HUES48 (cell line): ENCODE measurements around the gene TFAP2E.

Experiments used
- H3K27ac ChIP-seq: one replicate; pipeline ENCODE4 v1.7.0; 2013; ENCODE audit warnings: low read depth, low read length, inconsistent platforms
- H3K27me3 ChIP-seq: 2 replicates; pipeline ENCODE4 v1.6.1; 2013; ENCODE audit warnings: mild to moderate bottlenecking, low read length; ENCODE audit not compliant: control insufficient read depth, insufficient read depth
- H3K36me3 ChIP-seq: 2 replicates; pipeline ENCODE4 v1.6.1; 2013; ENCODE audit warnings: low read length; ENCODE audit not compliant: control insufficient read depth, insufficient read depth
- H3K4me1 ChIP-seq: 2 replicates; pipeline ENCODE4 v1.6.1; 2013; ENCODE audit warnings: mild to moderate bottlenecking, low read length; ENCODE audit not compliant: control insufficient read depth, insufficient read depth
- H3K4me3 ChIP-seq: 2 replicates; pipeline ENCODE4 v1.5.1; 2013; ENCODE audit warnings: mild to moderate bottlenecking, low read depth, low read length
- H3K9ac ChIP-seq: 2 replicates; pipeline ENCODE4 v1.6.1; 2013; ENCODE audit warnings: mild to moderate bottlenecking, low read depth, low read length, moderate library complexity
- H3K9me3 ChIP-seq: 2 replicates; pipeline ENCODE4 v1.6.1; 2013; ENCODE audit warnings: low read length; ENCODE audit not compliant: control insufficient read depth, insufficient read depth

TFAP2E gene

DNA sequence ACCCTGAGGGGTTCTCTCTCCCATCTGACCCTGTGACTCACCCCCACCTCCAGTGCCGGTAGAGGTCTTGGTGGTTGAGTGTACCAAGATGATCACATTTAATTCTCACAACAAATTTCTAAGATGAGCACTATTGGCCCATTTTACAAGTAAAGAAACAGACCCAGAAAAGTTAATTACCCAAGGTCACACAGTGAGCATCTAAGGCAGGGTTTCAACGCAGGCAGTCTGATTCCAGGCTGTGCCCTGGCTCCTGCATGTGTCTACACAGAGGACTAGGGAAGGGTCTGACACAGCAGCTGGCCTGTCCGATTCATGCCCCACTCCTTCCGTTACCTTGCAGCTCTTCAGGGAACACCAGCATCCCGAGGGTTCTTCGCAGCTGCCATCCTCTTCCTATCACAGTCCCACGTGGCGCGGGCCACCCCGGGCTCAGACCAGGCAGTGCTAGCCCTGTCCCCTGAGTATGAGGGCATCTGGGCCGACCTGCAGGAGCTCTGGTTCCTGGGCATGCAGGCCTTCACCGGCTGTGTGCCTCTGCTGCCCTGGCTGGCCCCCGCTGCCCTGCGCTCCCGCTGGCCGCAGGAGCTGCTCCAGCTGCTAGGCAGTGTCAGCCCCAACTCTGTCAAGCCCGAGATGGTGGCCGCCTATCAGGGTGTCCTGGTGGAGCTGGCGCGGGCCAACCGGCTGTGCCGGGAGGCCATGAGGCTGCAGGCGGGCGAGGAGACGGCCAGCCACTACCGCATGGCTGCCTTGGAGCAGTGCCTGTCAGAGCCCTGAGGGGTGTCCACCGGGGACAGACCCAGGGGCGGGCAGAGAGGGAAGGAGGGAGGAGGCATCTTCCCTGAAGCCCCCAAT, 8.0 kb upstream of the TFAP2E start:
- Histone ChIP-seq H3K9me3 (no peaks in the 10 kb centered on the region), H3K4me3 (no peak overlapping the region), H3K27ac (no peak overlapping the region), H3K9ac (no peak overlapping the region), H3K27me3 (peaks cover 13% of the 10 kb centered on the region), H3K36me3 (peaks cover 60% of the 10 kb centered on the region), H3K4me1 (no peaks in the 10 kb centered on the region)

DNA sequence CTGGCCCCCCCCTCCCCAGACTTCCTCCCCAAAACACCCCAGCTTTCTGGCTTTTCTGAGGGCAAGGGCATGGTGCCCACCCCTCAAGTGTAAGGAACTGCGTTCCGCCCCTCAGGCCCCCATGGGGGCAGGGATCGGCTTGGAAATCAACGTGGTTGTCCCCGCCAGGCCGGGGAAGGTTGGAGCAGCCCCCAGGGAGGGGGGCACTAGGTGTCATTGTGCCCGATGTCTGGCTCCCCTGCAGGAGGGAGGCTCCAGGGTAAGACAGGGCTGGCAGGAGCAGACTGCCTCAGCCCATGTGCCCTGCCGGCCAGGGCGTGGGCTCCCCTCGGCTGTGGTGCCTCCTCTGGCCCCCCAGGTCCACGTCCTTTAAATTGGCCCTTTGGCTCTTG, 7.4 kb upstream of the TFAP2E start:
- no peaks in the 10 kb centered on the region for H3K4me1 ChIP-seq
- H3K4me3 ChIP-seq = no peak overlapping the region
- no peak overlapping the region for H3K9ac ChIP-seq
- H3K27ac ChIP-seq = no peak overlapping the region
- peaks cover 54% of the 10 kb centered on the region for H3K36me3 ChIP-seq
- peaks cover 20% of the 10 kb centered on the region for H3K27me3 ChIP-seq
- H3K9me3 ChIP-seq = no peaks in the 10 kb centered on the region

GRCh38 chr1:35567947-35568558, 5.1 kb upstream of the TFAP2E start:
- peaks cover 31% of the 10 kb centered on the region for H3K36me3 ChIP-seq
- no peak overlapping the region for H3K4me3 ChIP-seq
- H3K4me1 ChIP-seq = peaks cover 4% of the 10 kb centered on the region; the same call in 1 of the 2 replicates
- H3K27ac ChIP-seq = no peak overlapping the region
- H3K9me3 ChIP-seq = no peaks in the 10 kb centered on the region
- H3K9ac ChIP-seq = no peak overlapping the region
- H3K27me3 ChIP-seq = peaks cover 43% of the 10 kb centered on the region

- Histone ChIP-seq H3K4me1 (peaks cover 4% of the 10 kb centered on the region; the same call in 1 of the 2 replicates), H3K9me3 (no peaks in the 10 kb centered on the region), H3K9ac (no peak overlapping the region), H3K27ac (no peak overlapping the region), H3K4me3 (no peak overlapping the region), H3K27me3 (peaks cover 52% of the 10 kb centered on the region), H3K36me3 (peaks cover 22% of the 10 kb centered on the region)
Measured at GRCh38 chr1:35568975-35569395, 4.1 kb upstream of the TFAP2E start.

DNA sequence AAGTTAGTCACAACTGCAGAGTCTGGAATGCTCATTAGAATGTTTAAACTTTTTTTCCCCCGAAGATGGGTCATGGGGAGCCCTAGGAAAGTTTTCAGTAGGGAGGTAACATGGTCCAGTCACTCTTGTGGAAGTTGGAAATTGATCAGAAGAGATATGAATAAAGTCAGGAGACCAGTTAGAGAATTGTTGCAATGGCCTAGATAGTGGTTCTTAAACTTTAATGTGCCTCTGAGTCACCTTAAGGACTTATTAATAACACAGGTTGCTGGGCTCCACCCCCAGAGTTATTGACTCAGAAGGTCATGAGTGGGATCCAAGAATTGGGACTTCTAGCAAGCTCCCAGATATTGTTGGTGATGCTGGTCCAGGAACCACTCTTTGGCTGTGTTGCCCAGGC, 3.2 kb upstream of the TFAP2E start:
- Histone ChIP-seq H3K9ac (no peak overlapping the region), H3K27ac (no peak overlapping the region), H3K9me3 (no peaks in the 10 kb centered on the region), H3K4me1 (peaks cover 8% of the 10 kb centered on the region; the same call in 1 of the 2 replicates), H3K27me3 (peaks cover 62% of the 10 kb centered on the region), H3K4me3 (no peak overlapping the region), H3K36me3 (peaks cover 15% of the 10 kb centered on the region)

DNA sequence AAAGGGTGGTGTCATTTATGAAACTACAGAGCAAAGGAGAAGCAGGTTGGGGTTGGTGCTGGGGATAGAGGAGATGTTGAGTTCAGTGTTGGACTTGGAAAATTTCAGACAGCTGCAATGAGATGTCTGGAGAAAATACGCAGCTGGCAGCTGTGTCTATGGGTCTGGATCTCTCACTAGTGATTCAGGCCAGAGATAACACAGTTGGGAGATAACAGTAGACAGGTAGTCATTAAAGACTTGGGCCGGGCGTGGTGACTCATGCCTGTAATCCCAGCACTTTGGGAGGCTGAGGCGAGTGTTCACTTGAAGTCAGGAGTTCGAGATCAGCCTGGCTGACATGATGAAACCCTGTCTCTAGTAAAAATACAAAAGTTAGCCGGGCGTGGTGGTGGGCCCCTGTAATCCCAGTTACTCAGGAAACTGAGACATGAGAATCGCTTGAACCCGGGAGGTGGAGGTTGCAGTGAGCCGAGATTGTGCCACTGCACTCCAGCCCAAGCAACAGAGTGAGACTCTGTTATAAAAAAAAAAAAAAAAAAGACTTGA, 2.5 kb upstream of the TFAP2E start:
- Histone ChIP-seq H3K4me3 (no peak overlapping the region), H3K27me3 (peaks cover 69% of the 10 kb centered on the region), H3K9me3 (no peaks in the 10 kb centered on the region), H3K27ac (no peak overlapping the region), H3K4me1 (peaks cover 12% of the 10 kb centered on the region), H3K9ac (no peak overlapping the region), H3K36me3 (peaks cover 10% of the 10 kb centered on the region)

DNA sequence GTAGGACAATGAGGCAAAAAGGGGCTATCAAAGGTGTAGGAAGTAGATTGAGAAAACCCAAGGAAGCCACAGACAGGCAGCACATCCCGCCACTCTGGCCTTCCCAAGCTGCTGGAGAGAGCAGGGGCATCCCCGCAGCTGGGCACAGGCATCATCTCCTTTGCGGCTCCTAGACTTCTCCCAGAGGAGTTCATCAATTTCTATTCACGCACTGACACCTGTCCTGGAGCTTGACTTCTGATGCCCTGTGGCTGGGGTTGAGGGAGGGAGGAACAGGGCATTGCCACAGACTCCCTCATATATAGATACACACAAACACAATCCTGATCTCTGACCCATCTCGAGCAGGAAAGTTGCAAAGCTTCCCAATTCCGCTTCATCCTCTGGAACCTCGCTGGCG, 1.9 kb upstream of the TFAP2E start:
- no peaks in the 10 kb centered on the region for H3K9me3 ChIP-seq
- no peak overlapping the region for H3K4me3 ChIP-seq
- H3K4me1 ChIP-seq = peaks cover 18% of the 10 kb centered on the region
- no peak overlapping the region for H3K9ac ChIP-seq
- H3K27me3 ChIP-seq = peaks cover 75% of the 10 kb centered on the region
- H3K36me3 ChIP-seq = 0 out of 2 replicates have a peak, but pooled peaks cover 6% of the 10 kb centered on the region
- no peak overlapping the region for H3K27ac ChIP-seq

DNA sequence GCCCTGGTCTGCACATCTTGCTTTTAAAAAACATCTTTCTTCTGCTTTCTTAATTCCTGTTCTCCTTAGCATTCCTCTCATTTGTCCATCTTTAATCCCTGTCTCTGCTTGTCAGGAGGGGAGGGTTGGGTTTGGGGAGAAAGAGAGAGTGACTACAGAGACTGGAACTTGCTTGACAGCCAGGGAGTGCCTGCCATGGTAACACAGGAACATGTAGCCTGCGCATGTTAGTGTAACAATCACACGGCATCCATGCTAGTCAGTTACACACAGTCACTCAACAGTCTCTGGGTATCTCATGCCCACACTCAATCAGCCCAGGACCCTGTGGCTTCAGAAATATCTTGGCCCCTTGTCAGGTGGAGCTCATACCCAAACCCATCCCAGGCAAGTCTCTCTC, 818 bp upstream of the TFAP2E start:
- Histone ChIP-seq H3K27me3 (peaks cover 85% of the 10 kb centered on the region), H3K27ac (no peak overlapping the region), H3K9ac (no peak overlapping the region), H3K9me3 (no peaks in the 10 kb centered on the region), H3K4me1 (peaks cover 21% of the 10 kb centered on the region), H3K4me3 (no peak overlapping the region), H3K36me3 (no peaks in the 10 kb centered on the region)

DNA sequence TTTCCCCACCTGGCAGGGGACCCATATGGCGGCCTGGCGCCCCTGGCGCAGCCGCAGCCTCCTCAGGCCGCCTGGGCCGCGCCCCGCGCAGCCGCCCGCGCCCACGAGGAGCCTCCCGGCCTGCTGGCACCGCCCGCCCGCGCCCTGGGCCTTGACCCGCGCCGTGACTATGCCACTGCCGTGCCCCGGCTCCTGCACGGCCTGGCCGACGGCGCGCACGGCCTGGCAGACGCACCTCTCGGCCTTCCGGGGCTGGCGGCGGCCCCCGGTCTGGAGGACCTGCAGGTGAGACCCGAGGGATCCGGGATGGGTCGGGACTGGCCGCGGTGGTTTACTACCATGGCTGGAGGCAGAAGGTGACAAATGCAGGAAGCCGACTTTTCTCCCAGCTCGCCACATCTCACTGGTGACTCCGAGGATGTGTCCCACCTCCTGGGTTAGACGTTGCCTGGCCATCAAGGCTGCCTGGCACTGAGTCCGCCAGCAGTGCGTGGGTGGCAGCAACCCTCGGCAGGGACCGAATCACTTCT, 1.1 kb downstream of the TFAP2E start:
- H3K36me3 ChIP-seq = no peaks in the 10 kb centered on the region
- H3K4me3 ChIP-seq = peak overlapping the region; percentile 69; the same call in 1 of the 2 replicates
- no peak overlapping the region for H3K27ac ChIP-seq
- no peak overlapping the region for H3K9ac ChIP-seq
- H3K9me3 ChIP-seq = no peaks in the 10 kb centered on the region
- H3K4me1 ChIP-seq = peaks cover 21% of the 10 kb centered on the region
- peaks cover 99% of the 10 kb centered on the region for H3K27me3 ChIP-seq

DNA sequence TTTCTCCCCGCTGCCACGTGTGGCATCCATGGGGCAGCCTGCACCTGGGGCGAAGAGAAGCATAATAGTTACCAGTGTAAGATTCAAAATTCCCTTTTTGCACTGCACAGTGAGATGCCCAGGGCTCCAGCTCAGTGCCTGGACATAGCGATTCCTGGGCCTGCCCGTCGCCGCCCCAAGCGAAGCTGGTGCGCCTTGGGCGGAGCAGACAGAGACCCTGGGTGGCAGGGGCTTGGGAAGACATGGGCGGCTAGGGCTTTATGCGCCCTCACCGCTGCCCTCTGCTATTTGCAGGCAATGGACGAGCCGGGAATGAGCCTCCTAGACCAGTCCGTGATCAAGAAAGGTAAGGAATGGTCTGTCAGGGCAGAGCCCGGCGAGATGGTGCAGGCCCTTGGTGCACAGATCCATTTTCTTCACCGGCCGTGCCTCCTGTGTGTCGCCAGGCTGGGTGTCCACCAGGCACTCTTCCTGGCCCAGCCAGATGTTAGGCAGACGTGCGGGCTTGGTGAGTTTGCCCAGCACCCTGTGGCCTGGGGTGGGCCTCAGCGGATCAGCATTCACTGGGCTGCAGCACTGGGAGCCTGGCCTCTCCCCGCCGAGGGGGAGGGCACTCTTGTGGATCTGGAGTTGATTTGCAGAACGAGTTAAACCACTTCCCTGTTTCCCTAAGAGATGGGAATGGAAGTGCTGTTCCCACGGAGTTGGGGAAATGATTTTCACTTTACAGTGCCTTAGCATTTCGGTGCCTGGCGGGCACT, 1.7 kb downstream of the TFAP2E start:
- no peaks in the 10 kb centered on the region for H3K36me3 ChIP-seq
- no peak overlapping the region for H3K9ac ChIP-seq
- H3K4me1 ChIP-seq = peaks cover 21% of the 10 kb centered on the region
- no peak overlapping the region for H3K4me3 ChIP-seq
- H3K27ac ChIP-seq = no peak overlapping the region
- no peaks in the 10 kb centered on the region for H3K9me3 ChIP-seq
- H3K27me3 ChIP-seq = peaks cover 99% of the 10 kb centered on the region
